Middle frontal gyrus (tissue), 1 donor: ENCODE results near the gene GABRQ.
"Not testable (repeated sequence)": the region's sequence is repeated elsewhere in the genome, so short reads cannot be mapped to it uniquely, and the experiment has no call there.

Source experiments
- DNase-seq: peaks from one replicate; pipeline ENCODE4 v3.0.0-alpha.2; 2015; ENCODE audit warnings: low spot score; ENCODE audit errors: extremely low spot score

The GABRQ gene

GRCh38 chrX:152658302-152658701, 20.6 kb downstream of the GABRQ start:
- no peak for DNase-seq

- no peak for DNase-seq
These were observed 25.4 kb downstream of the GABRQ start for GRCh38 chrX:152663086-152663485.

- DNase-seq: no peak
These were observed 36.4 kb downstream of the GABRQ start for GRCh38 chrX:152674135-152674534.

GRCh38 chrX:152674652-152675051, 37.0 kb downstream of the GABRQ start:
- not testable (repeated sequence) for DNase-seq

GRCh38 chrX:152681012-152681411, 43.3 kb downstream of the GABRQ start:
- not testable (repeated sequence) for DNase-seq

GRCh38 chrX:152697952-152698931, 60.5 kb downstream of the GABRQ start, which contains the start of gene MAGEA3:
MAGEA3 (plus strand) TSS chrX:152698794; CDS start chrX:152700833, 2,039 bp downstream.
- not testable (repeated sequence) for DNase-seq

- DNase-seq: not testable (repeated sequence)
These were observed 62.7 kb downstream of the GABRQ start for GRCh38 chrX:152700390-152700789.

- not testable (repeated sequence) for DNase-seq
These were observed 68.8 kb downstream of the GABRQ start for GRCh38 chrX:152706500-152706899.
